ENCODE results near the gene FHOD3. TPM values are rescaled to one million over a fixed set of nuclear protein-coding genes. Genes with fewer than 3 reads are reported as not detected.

FHOD3 gene
- total and polyA plus RNA-seq, 2 experiments from 2014 or later: 2.7 to 8.7 TPM

- H3K4me3 Mint-ChIP-seq: no peak overlapping the region; the same call in 2 of the 3 replicates
- no peak for ATAC-seq
- Histone ChIP-seq H3K4me1 (ENCODE audit: insufficient read depth) (peaks cover 12% of the 10 kb centered on the region; the same call in 1 of the 2 replicates), H2AFZ (no peak overlapping the region), H3K27me3 (ENCODE audit: insufficient read depth) (no peaks in the 10 kb centered on the region), H4K20me1 (replicated peaks; ENCODE audit: insufficient read depth) (peaks cover 5% of the 10 kb centered on the region; the same call in 1 of the 2 replicates), H3F3A (replicated peaks; ENCODE audit: low read depth) (no peaks in the 10 kb centered on the region), H3K9me2 (ENCODE audit: insufficient read depth) (0 out of 2 replicates have a peak, but pooled peaks cover 5% of the 10 kb centered on the region), H3K27ac (ENCODE audit: low read depth) (no peak overlapping the region), H3K4me3 (no peak overlapping the region), H3K4me2 (no peak overlapping the region), H3K36me3 (ENCODE audit: insufficient read depth) (no peaks in the 10 kb centered on the region), H3K79me2 (replicated peaks; ENCODE audit: insufficient read depth) (no peaks in the 10 kb centered on the region)
- H3K4me1 Mint-ChIP-seq: peaks cover 33% of the 10 kb centered on the region
- DNase-seq (ENCODE audit: low spot score): no peak
- no peaks in the 10 kb centered on the region for H3K36me3 Mint-ChIP-seq (ENCODE audit: low read depth)
- TF ChIP-seq EZH2 (IDR thresholded peaks at IDR 0.05; ENCODE audit: low read depth, unreplicated experiment): no peak
- TF ChIP-seq ZNF462 (CRISPR knock-in tag; IDR thresholded peaks at IDR 0.05): no peak
- TF ChIP-seq STAT1 (IDR thresholded peaks at IDR 0.05; ENCODE audit: unreplicated experiment): no peak
- TF ChIP-seq ZNF114 (CRISPR knock-in tag; IDR thresholded peaks at IDR 0.05): no peak
- no peak for TF ChIP-seq CREB1 (CRISPR knock-in tag; IDR thresholded peaks at IDR 0.05; ENCODE audit: low read depth)
- TF ChIP-seq REST (IDR thresholded peaks at IDR 0.05; ENCODE audit: unreplicated experiment): no peak
- TF ChIP-seq NANOG (IDR thresholded peaks at IDR 0.05; ENCODE audit: borderline replicate concordance): no peak
- H3K9me3 Mint-ChIP-seq: no peaks in the 10 kb centered on the region
- peaks cover 6% of the 10 kb centered on the region for H3K27me3 Mint-ChIP-seq (ENCODE audit: insufficient read depth, low read depth, poor library complexity)
- no peak overlapping the region for H3K27ac Mint-ChIP-seq
Measured at GRCh38 chr18:36311026-36311570, 13.6 kb downstream of the FHOD3 start.
